ENCODE results near the gene BCORL1.

BCORL1 gene

DNA sequence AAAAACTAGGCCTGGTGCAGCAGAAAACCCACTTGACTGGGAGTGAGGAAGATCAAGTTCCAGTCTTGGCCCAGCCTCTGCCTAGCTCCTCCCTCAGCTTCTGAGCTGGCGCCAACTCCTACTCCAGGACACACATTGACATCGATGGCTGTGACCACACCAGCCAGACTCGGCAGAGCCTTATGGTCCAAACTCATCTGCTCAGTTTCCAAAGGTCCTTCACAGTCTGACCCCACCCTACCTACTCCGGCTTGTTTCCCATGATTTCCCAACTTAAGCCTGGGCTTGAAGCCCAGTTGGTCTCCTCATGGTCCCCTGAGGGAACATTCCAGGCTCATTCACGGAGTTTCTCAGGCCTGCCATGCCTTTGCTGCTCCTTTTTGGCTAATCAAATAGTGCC is 117.7 kb downstream of the BCORL1 start:
- Histone ChIP-seq H3K27me3 (replicated peaks; ENCODE audit: control insufficient read depth, insufficient read depth, low read length, poor library complexity, severe bottlenecking) (no peaks in the 10 kb centered on the region), H3K36me3 (ENCODE audit: control insufficient read depth, insufficient read depth, low read length) (no peaks in the 10 kb centered on the region), H3K4me3 (ENCODE audit: insufficient read depth, low read depth, low read length, poor library complexity, severe bottlenecking) (no peak overlapping the region), H3K4me1 (ENCODE audit: control insufficient read depth, insufficient read depth, low read length, poor library complexity, severe bottlenecking) (peaks cover 33% of the 10 kb centered on the region), H3K27ac (ENCODE audit: insufficient read depth, low read length, poor library complexity, severe bottlenecking) (no peak overlapping the region), H3K9me3 (ENCODE audit: control insufficient read depth, low read length) (no peaks in the 10 kb centered on the region)
- no peak for DNase-seq

DNA sequence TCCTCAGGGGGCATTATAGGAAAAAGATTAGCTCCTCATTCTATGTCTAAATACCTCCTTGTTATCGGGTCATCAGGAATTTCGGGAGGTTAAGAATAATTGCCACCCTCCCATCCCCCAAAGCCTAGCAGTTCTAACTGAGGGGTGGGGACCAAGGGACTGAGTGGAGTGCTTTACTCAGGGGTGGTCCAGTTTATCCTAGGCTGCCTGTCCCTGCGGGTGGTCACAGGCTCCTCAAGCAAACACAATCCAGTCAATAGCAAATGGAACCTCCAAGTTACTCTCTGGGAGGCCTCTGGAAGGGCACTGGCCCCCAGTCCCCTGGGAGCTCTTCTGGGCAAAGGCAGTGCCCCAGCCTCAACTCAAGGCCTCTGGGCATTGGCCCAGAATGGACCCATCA is 121.2 kb downstream of the BCORL1 start:
- Histone ChIP-seq H3K9me3 (ENCODE audit: control insufficient read depth, low read length) (no peaks in the 10 kb centered on the region), H3K27me3 (replicated peaks; ENCODE audit: control insufficient read depth, insufficient read depth, low read length, poor library complexity, severe bottlenecking) (no peaks in the 10 kb centered on the region), H3K4me3 (ENCODE audit: insufficient read depth, low read depth, low read length, poor library complexity, severe bottlenecking) (no peak overlapping the region), H3K36me3 (ENCODE audit: control insufficient read depth, insufficient read depth, low read length) (no peaks in the 10 kb centered on the region), H3K4me1 (ENCODE audit: control insufficient read depth, insufficient read depth, low read length, poor library complexity, severe bottlenecking) (peaks cover 29% of the 10 kb centered on the region), H3K27ac (ENCODE audit: insufficient read depth, low read length, poor library complexity, severe bottlenecking) (no peak overlapping the region)
- no peak for DNase-seq

DNA sequence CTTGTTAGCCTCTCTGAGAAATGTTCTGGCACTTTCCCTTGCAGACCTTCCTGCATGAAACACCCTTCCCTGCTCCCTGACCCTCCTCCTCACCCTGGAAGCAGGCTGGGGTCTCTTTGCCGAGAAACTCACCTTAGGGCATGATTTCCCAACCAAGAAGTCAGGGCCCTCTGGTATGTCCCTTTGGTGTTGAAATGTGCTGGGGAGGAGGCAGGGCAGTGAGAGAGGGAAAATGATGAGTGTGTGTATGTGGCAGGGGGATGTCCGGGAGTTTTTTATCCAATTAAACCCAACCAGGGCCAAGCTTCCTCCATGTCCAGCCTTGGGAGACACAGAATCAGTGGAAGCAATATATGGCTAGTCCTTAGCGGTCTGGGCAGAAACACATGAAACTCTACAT is 122.8 kb downstream of the BCORL1 start:
- Histone ChIP-seq H3K27me3 (replicated peaks; ENCODE audit: control insufficient read depth, insufficient read depth, low read length, poor library complexity, severe bottlenecking) (no peaks in the 10 kb centered on the region), H3K9me3 (ENCODE audit: control insufficient read depth, low read length) (no peaks in the 10 kb centered on the region), H3K4me3 (ENCODE audit: insufficient read depth, low read depth, low read length, poor library complexity, severe bottlenecking) (no peak overlapping the region), H3K36me3 (ENCODE audit: control insufficient read depth, insufficient read depth, low read length) (no peaks in the 10 kb centered on the region), H3K27ac (ENCODE audit: insufficient read depth, low read length, poor library complexity, severe bottlenecking) (no peak overlapping the region), H3K4me1 (ENCODE audit: control insufficient read depth, insufficient read depth, low read length, poor library complexity, severe bottlenecking) (peaks cover 15% of the 10 kb centered on the region)
- no peak for DNase-seq

DNA sequence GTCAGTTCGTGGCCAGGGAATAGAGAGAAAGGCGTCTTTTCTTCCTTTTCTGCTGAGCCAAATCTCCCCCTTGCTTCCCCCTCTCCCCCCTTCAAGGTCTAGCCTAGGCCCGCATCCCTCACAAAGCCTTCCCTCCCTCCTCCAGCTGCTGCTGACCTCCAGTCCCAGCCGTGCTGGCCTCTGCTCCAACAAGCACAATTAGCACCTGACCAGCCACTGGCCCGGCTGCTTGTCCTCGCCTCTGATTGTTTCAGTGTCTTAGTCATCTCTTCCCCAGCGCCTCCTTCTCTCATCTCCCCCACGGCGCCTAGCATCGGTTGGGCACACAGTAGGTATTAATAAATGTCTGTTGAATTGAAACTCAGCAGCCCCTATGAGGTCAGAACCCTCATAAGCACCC is 123.6 kb downstream of the BCORL1 start:
- Histone ChIP-seq H3K4me3 (ENCODE audit: insufficient read depth, low read depth, low read length, poor library complexity, severe bottlenecking) (no peak overlapping the region), H3K27ac (ENCODE audit: insufficient read depth, low read length, poor library complexity, severe bottlenecking) (peak overlapping the region; percentile 18), H3K27me3 (replicated peaks; ENCODE audit: control insufficient read depth, insufficient read depth, low read length, poor library complexity, severe bottlenecking) (no peaks in the 10 kb centered on the region), H3K36me3 (ENCODE audit: control insufficient read depth, insufficient read depth, low read length) (no peaks in the 10 kb centered on the region), H3K4me1 (ENCODE audit: control insufficient read depth, insufficient read depth, low read length, poor library complexity, severe bottlenecking) (peaks cover 9% of the 10 kb centered on the region), H3K9me3 (ENCODE audit: control insufficient read depth, low read length) (no peaks in the 10 kb centered on the region)
- DNase-seq = no peak
